SK-N-SH treated with all-trans-retinoic acid at 6 μM for 48 hours (cell line): ENCODE results near the gene COG2.

Source experiments
- ATAC-seq: fragments of 200-7000 bp; cut with Tn5 transposase; 3 replicates; pipeline ENCODE4 v1.9.1; 2020; ENCODE audit warnings: mild to moderate bottlenecking, moderate library complexity
- ARNTL ChIP-seq: fragments of 450-650 bp; formaldehyde crosslinking; IDR thresholded peaks from 2 replicates; pipeline ENCODE4 v1.5.0; 2020; ENCODE audit warnings: low read depth, mild to moderate bottlenecking, moderate library complexity, borderline replicate concordance
- BACH2 ChIP-seq: fragments of 250-450 bp; sonication (Bioruptor Pico); IDR thresholded peaks from 2 replicates; pipeline ENCODE4 v1.9.0; 2021; ENCODE audit warnings: mild to moderate bottlenecking, borderline replicate concordance
- CREB5 ChIP-seq: fragments of 250-450 bp; sonication (Bioruptor Pico); IDR thresholded peaks from 2 replicates; pipeline ENCODE4 v1.5.1; 2020; ENCODE audit warnings: low read depth, mild to moderate bottlenecking, moderate library complexity
- CSDC2 ChIP-seq: fragments of 250-450 bp; sonication (Bioruptor Pico); IDR thresholded peaks from 2 replicates; pipeline ENCODE4 v1.5.0; 2020; ENCODE audit warnings: mild to moderate bottlenecking, moderate library complexity
- ESRRG ChIP-seq: fragments of 250-450 bp; sonication (Bioruptor Pico); IDR thresholded peaks from 2 replicates; pipeline ENCODE4 v1.6.1; 2021; ENCODE audit warnings: mild to moderate bottlenecking
- GLIS3 ChIP-seq: fragments of 250-450 bp; sonication (Bioruptor Pico); IDR thresholded peaks from 2 replicates; pipeline ENCODE4 v1.5.0; 2020; ENCODE audit warnings: mild to moderate bottlenecking, moderate library complexity
- OSR1 ChIP-seq: fragments of 250-450 bp; sonication (Bioruptor Pico); IDR thresholded peaks from 2 replicates; pipeline ENCODE4 v1.8.0; 2022; ENCODE audit warnings: moderate library complexity, mild to moderate bottlenecking, inconsistent platforms
- PATZ1 ChIP-seq: fragments of 250-450 bp; sonication (Bioruptor Pico); IDR thresholded peaks from 2 replicates; pipeline ENCODE4 v1.8.0; 2020; ENCODE audit warnings: mild to moderate bottlenecking, moderate library complexity, borderline replicate concordance
- POU6F1 ChIP-seq: fragments of 250-450 bp; sonication (Bioruptor Pico); IDR thresholded peaks from 2 replicates; pipeline ENCODE4 v1.8.0; 2021; ENCODE audit warnings: low read depth, mild to moderate bottlenecking, moderate library complexity, borderline replicate concordance
- PPARA ChIP-seq: fragments of 250-450 bp; sonication (Bioruptor Pico); IDR thresholded peaks from 2 replicates; pipeline ENCODE4 v1.5.0; 2020; ENCODE audit warnings: mild to moderate bottlenecking, borderline replicate concordance
- RARB ChIP-seq: fragments of 250-450 bp; sonication (Bioruptor Pico); IDR thresholded peaks from 2 replicates; pipeline ENCODE4 v1.8.0; 2021; ENCODE audit warnings: mild to moderate bottlenecking, moderate library complexity
- SNAI2 ChIP-seq: fragments of 250-450 bp; sonication (Bioruptor Pico); IDR thresholded peaks from 2 replicates; pipeline ENCODE4 v1.5.0; 2020; ENCODE audit warnings: mild to moderate bottlenecking, moderate library complexity
- TCF4 ChIP-seq: fragments of 250-450 bp; sonication (Bioruptor Pico); IDR thresholded peaks from 2 replicates; pipeline ENCODE4 v1.8.0; 2021; ENCODE audit warnings: mild to moderate bottlenecking, moderate library complexity, borderline replicate concordance
- TOX ChIP-seq: fragments of 250-450 bp; sonication (Bioruptor Pico); IDR thresholded peaks from 2 replicates; pipeline ENCODE4 v1.8.0; 2021; ENCODE audit warnings: mild to moderate bottlenecking, moderate library complexity, borderline replicate concordance
- ZC3H10 ChIP-seq: fragments of 250-450 bp; sonication (Bioruptor Pico); IDR thresholded peaks from 2 replicates; pipeline ENCODE4 v1.5.1; 2021; ENCODE audit warnings: mild to moderate bottlenecking, moderate library complexity
- ZFP3 ChIP-seq: fragments of 250-450 bp; sonication (Bioruptor Pico); IDR thresholded peaks from 2 replicates; pipeline ENCODE4 v1.5.0; 2020; ENCODE audit warnings: mild to moderate bottlenecking, moderate library complexity
- ZNF565 ChIP-seq: fragments of 450-650 bp; formaldehyde crosslinking; conservative IDR thresholded peaks from 2 replicates; pipeline ENCODE4 v1.5.0; 2020; ENCODE audit warnings: low read depth, mild to moderate bottlenecking, moderate library complexity
- ZNF70 ChIP-seq: fragments of 450-650 bp; formaldehyde crosslinking; IDR thresholded peaks from 2 replicates; pipeline ENCODE4 v1.5.0; 2020; ENCODE audit warnings: mild to moderate bottlenecking, moderate library complexity
- ZNF8 ChIP-seq: fragments of 450-650 bp; formaldehyde crosslinking; IDR thresholded peaks from 2 replicates; pipeline ENCODE4 v1.5.0; 2020; ENCODE audit warnings: mild to moderate bottlenecking, moderate library complexity
- TF ChIP-seq, protein P1 (sequence below): fragments of 250-450 bp; sonication (Bioruptor Pico); IDR thresholded peaks from 2 replicates; pipeline ENCODE4 v1.5.0; 2020; ENCODE audit warnings: mild to moderate bottlenecking, moderate library complexity

The COG2 gene

DNA sequence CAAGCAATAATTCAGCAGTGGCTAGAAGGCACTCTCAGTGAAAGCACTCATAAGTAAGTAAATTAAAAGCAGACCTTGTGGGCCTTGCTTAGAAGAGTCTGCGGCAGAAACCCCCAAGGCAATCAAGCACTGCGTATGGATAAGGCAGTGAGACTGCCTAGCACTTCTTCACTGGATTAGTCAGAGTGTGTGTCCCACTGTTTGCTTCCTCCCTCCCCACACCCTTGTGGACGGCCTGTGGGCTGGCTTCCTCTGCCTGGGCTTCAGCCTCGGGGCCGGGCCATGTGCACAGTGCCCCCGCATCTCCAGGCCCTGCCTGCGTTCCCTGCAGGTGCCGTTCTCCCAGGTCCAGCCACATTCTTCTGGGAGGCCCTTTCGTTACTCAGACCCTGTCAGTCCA, 47.8 kb downstream of the COG2 start (continued):
- TF ChIP-seq, protein P1, sequence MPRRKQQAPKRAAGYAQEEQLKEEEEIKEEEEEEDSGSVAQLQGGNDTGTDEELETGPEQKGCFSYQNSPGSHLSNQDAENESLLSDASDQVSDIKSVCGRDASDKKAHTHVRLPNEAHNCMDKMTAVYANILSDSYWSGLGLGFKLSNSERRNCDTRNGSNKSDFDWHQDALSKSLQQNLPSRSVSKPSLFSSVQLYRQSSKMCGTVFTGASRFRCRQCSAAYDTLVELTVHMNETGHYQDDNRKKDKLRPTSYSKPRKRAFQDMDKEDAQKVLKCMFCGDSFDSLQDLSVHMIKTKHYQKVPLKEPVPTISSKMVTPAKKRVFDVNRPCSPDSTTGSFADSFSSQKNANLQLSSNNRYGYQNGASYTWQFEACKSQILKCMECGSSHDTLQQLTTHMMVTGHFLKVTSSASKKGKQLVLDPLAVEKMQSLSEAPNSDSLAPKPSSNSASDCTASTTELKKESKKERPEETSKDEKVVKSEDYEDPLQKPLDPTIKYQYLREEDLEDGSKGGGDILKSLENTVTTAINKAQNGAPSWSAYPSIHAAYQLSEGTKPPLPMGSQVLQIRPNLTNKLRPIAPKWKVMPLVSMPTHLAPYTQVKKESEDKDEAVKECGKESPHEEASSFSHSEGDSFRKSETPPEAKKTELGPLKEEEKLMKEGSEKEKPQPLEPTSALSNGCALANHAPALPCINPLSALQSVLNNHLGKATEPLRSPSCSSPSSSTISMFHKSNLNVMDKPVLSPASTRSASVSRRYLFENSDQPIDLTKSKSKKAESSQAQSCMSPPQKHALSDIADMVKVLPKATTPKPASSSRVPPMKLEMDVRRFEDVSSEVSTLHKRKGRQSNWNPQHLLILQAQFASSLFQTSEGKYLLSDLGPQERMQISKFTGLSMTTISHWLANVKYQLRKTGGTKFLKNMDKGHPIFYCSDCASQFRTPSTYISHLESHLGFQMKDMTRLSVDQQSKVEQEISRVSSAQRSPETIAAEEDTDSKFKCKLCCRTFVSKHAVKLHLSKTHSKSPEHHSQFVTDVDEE (CRISPR knock-in tag): no peak
- no peak for TF ChIP-seq PPARA (CRISPR knock-in tag)
- TF ChIP-seq CSDC2 (CRISPR knock-in tag): no peak
- no peak for TF ChIP-seq BACH2 (CRISPR knock-in tag)
- TF ChIP-seq SNAI2 (CRISPR knock-in tag): no peak

- no peak for ATAC-seq
- TF ChIP-seq POU6F1 (CRISPR knock-in tag) (no peak), TCF4 (CRISPR knock-in tag) (no peak), ZFP3 (CRISPR knock-in tag) (no peak), SNAI2 (CRISPR knock-in tag) (no peak), OSR1 (CRISPR knock-in tag) (no peak), BACH2 (CRISPR knock-in tag) (no peak), ZNF565 (CRISPR knock-in tag) (no peak), ZNF8 (no peak), PPARA (CRISPR knock-in tag) (no peak), ZC3H10 (CRISPR knock-in tag) (no peak), TOX (CRISPR knock-in tag) (no peak), CREB5 (no peak), RARB (CRISPR knock-in tag) (no peak), ZNF70 (no peak), GLIS3 (no peak), PATZ1 (CRISPR knock-in tag) (no peak), ARNTL (CRISPR knock-in tag) (no peak), ESRRG (CRISPR knock-in tag) (no peak)
- TF ChIP-seq, protein P1 (CRISPR knock-in tag): no peak
These were observed 49.3 kb downstream of the COG2 start for GRCh38 chr1:230691615-230692014.

GRCh38 chr1:230693221-230693620, 50.9 kb downstream of the COG2 start:
- TF ChIP-seq ARNTL (CRISPR knock-in tag): no peak
- TF ChIP-seq CSDC2 (CRISPR knock-in tag): no peak
- TF ChIP-seq GLIS3: no peak
- ATAC-seq: no peak
